A549 treated with AZD2906 at 1 μM for 4 hours (cell line): ENCODE data around the gene ZNF273. TPM values are rescaled to one million over a fixed set of nuclear protein-coding genes. Genes with fewer than 3 reads are reported as not detected.

Source experiments
- total RNA-seq: library from RNA; stranded (reverse); fragments of 200-300 nt; extraction: Qiagen RNA extraction; gene quantifications from 5 replicates; pipeline ENCODE4 v1.2.3, GENCODE V29; 2022

Gene ZNF273
- 2.1 to 2.4 TPM (median 2.3 TPM) in 5 replicates for total RNA-seq

DNA sequence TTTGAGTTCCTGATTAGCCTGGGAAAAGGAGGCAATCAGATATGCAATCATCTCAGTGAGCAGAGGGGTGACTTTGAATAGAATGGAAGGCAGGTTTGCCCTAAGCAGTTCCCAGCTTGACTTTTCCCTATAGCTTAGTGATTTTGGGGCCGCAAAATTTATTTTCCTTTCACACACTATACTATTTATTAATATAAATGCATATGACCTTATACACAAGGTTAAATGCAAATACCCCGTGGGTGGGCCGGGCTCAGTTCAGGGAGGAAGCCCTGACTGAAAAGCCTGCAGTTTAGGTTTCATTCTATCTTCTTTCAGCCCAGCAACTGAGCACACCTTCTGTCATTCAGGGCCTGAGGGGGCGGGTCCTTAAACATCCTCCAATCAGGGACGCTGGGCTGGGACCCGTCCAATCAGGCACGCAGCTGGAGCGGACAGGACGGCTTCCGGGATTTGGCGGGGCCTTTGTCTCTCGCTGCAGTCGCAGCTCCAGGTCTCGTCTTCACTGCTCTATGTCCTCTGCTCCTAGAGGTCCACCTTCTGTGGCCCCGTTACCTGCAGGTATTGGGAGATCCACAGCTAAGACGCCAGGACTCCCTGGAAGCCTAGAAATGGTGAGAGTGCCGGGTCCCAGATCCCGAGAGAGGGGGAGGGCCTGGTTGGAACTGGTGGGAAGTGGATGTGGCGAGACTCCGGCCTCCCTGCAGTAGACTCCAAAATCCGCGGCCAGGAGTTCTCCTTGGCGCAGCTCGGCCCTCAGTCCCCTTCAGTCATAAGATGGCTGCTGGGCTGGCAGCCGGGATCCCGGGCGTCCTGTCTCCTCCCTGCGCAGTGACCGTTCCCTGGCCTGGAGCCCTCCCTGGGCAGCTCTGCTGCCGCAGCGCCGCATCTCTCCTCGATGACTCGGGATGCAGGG lies at the start of gene ZNF273:
ZNF273 (plus strand) TSS at position 468 of the 916 bp plus-strand sequence; CDS start at position 513, 45 bp downstream.

Other genes with a start within 250 kb of the ZNF273 start
- gene ZNF107, start 237.1 kb upstream of the ZNF273 start, total RNA-seq, result 1.9 to 2.9 TPM (median 2.3 TPM) in 5 replicates
- gene ZNF138, start 108.8 kb upstream of the ZNF273 start, total RNA-seq, result 2.4 to 3.0 TPM (median 2.9 TPM) in 5 replicates
- gene ZNF117, start 87.8 kb downstream of the ZNF273 start, total RNA-seq, result 0.09 to 0.16 TPM (median 0.13 TPM) in 5 replicates
- 2.6 to 5.4 TPM (median 4.4 TPM) in 5 replicates for gene ERV3-1, start 103.4 kb downstream of the ZNF273 start, total RNA-seq